Astrocyte (in vitro differentiated cells and primary cell): ENCODE data around the gene GRB10. TPM values are rescaled to one million over a fixed set of nuclear protein-coding genes. Genes with fewer than 3 reads are reported as not detected.

ENCODE experiments used
- DNase-seq: peaks from one replicate; pipeline ENCODE4 v3.0.0-alpha.2; 2010; ENCODE audit warnings: low read depth
- FAIRE-seq: peaks from 2 replicates; lab custom pipeline; 2011; peaks lifted over from hg19 to GRCh38; lab: Jason Lieb, UNC
- H2AFZ ChIP-seq: 2 replicates; pipeline ENCODE4 v1.6.0; 2012; ENCODE audit warnings: low read depth, low read length, inconsistent platforms
- H3K27ac ChIP-seq: 2 replicates; pipeline ENCODE4 v1.5.1; 2011; ENCODE audit warnings: low read depth, low read length, inconsistent platforms
- H3K27me3 ChIP-seq: 2 replicates; pipeline ENCODE4 v1.6.0; 2011; ENCODE audit warnings: low read length, inconsistent platforms; ENCODE audit not compliant: insufficient read depth
- H3K36me3 ChIP-seq: 2 replicates; pipeline ENCODE4 v1.5.1; 2011; ENCODE audit warnings: low read length, inconsistent platforms; ENCODE audit not compliant: insufficient read depth
- H3K4me1 ChIP-seq: 2 replicates; pipeline ENCODE4 v1.5.1; 2011; ENCODE audit warnings: low read length, inconsistent platforms; ENCODE audit not compliant: insufficient read depth
- H3K4me2 ChIP-seq: 2 replicates; pipeline ENCODE4 v1.6.0; 2012; ENCODE audit warnings: low read length, inconsistent platforms
- H3K4me3 ChIP-seq: 2 replicates; pipeline ENCODE4 v1.5.1; 2011; ENCODE audit warnings: low read depth, mild to moderate bottlenecking, low read length, inconsistent platforms; ENCODE audit not compliant: insufficient read depth
- H3K79me2 ChIP-seq: 2 replicates; pipeline ENCODE4 v1.6.0; 2012; ENCODE audit warnings: mild to moderate bottlenecking, low read length, inconsistent platforms; ENCODE audit not compliant: insufficient read depth
- H3K9ac ChIP-seq: 2 replicates; pipeline ENCODE4 v1.6.0; 2012; ENCODE audit warnings: mild to moderate bottlenecking, low read length, inconsistent platforms
- H3K9me3 ChIP-seq: 2 replicates; pipeline ENCODE4 v1.5.1; 2012; ENCODE audit warnings: low read depth, mild to moderate bottlenecking, low read length, inconsistent platforms; ENCODE audit not compliant: insufficient read depth
- H4K20me1 ChIP-seq: 2 replicates; pipeline ENCODE4 v1.6.0; 2012; ENCODE audit warnings: low read length, inconsistent platforms; ENCODE audit not compliant: insufficient read depth
- H3K27ac Mint-ChIP-seq: one replicate; pipeline ENCODE4 v1.8.0; 2021; ENCODE audit warnings: mild to moderate bottlenecking, mixed read lengths; ENCODE audit not compliant: unreplicated experiment
- H3K27me3 Mint-ChIP-seq: one replicate; pipeline ENCODE4 v1.8.0; 2021; ENCODE audit warnings: low read depth, mixed read lengths; ENCODE audit not compliant: unreplicated experiment
- H3K36me3 Mint-ChIP-seq: one replicate; pipeline ENCODE4 v1.8.0; 2021; ENCODE audit warnings: low read depth, mixed read lengths; ENCODE audit not compliant: unreplicated experiment
- H3K4me1 Mint-ChIP-seq: one replicate; pipeline ENCODE4 v1.8.0; 2021; ENCODE audit warnings: low read depth, mixed read lengths; ENCODE audit not compliant: unreplicated experiment
- H3K4me3 Mint-ChIP-seq: one replicate; pipeline ENCODE4 v1.8.0; 2021; ENCODE audit warnings: mild to moderate bottlenecking, moderate library complexity, mixed read lengths; ENCODE audit not compliant: unreplicated experiment
- H3K9me3 Mint-ChIP-seq: one replicate; pipeline ENCODE4 v1.8.0; 2021; ENCODE audit warnings: mild to moderate bottlenecking, mixed read lengths; ENCODE audit not compliant: unreplicated experiment
- EZH2 ChIP-seq: IDR thresholded peaks from 2 replicates; pipeline ENCODE4 v1.6.1; 2012; ENCODE audit warnings: mild to moderate bottlenecking, low read length, inconsistent platforms; ENCODE audit not compliant: insufficient read depth
- total RNA-seq: library from RNA; stranded (reverse); gene quantifications from 2 replicates; pipeline ENCODE4 v1.2.1, GENCODE V29; 2021
- TF ChIP-seq, protein P1 (sequence below): IDR thresholded peaks from 2 replicates; pipeline ENCODE4 v1.5.1; 2011; ENCODE audit warnings: low read depth, mild to moderate bottlenecking, inconsistent platforms, low read length, moderate library complexity; ENCODE audit not compliant: insufficient read depth

Gene GRB10
- total RNA-seq, 1 donor from 2014 or later, result 81.9 TPM

- no peaks in the 10 kb centered on the region for H3K4me1 ChIP-seq
- no peaks in the 10 kb centered on the region for H3K27me3 Mint-ChIP-seq
- H3K4me3 Mint-ChIP-seq, result no peak overlapping the region
- no peak for DNase-seq
- no peak overlapping the region for H3K9ac ChIP-seq
- H3K4me2 ChIP-seq, result no peak overlapping the region
- peaks cover 14% of the 10 kb centered on the region for H3K36me3 ChIP-seq
- peaks cover 28% of the 10 kb centered on the region for H3K79me2 ChIP-seq
- no peaks in the 10 kb centered on the region for H3K27me3 ChIP-seq
- no peaks in the 10 kb centered on the region for H3K9me3 ChIP-seq
- no peak overlapping the region for H3K4me3 ChIP-seq
- H3K4me1 Mint-ChIP-seq, result no peaks in the 10 kb centered on the region
- H3K27ac ChIP-seq, result no peak overlapping the region
- H3K9me3 Mint-ChIP-seq, result no peaks in the 10 kb centered on the region
- H3K27ac Mint-ChIP-seq, result no peak overlapping the region
- TF ChIP-seq, protein P1, sequence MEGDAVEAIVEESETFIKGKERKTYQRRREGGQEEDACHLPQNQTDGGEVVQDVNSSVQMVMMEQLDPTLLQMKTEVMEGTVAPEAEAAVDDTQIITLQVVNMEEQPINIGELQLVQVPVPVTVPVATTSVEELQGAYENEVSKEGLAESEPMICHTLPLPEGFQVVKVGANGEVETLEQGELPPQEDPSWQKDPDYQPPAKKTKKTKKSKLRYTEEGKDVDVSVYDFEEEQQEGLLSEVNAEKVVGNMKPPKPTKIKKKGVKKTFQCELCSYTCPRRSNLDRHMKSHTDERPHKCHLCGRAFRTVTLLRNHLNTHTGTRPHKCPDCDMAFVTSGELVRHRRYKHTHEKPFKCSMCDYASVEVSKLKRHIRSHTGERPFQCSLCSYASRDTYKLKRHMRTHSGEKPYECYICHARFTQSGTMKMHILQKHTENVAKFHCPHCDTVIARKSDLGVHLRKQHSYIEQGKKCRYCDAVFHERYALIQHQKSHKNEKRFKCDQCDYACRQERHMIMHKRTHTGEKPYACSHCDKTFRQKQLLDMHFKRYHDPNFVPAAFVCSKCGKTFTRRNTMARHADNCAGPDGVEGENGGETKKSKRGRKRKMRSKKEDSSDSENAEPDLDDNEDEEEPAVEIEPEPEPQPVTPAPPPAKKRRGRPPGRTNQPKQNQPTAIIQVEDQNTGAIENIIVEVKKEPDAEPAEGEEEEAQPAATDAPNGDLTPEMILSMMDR, result no peak
- no peak for TF ChIP-seq EZH2
- peaks cover 15% of the 10 kb centered on the region for H3K36me3 Mint-ChIP-seq
- H4K20me1 ChIP-seq, result peaks cover 74% of the 10 kb centered on the region
- H2AFZ ChIP-seq, result no peak overlapping the region
- no peak for FAIRE-seq
Observed at GRCh38 chr7:50621206-50621605, 161.5 kb downstream of the GRB10 start.

DNA sequence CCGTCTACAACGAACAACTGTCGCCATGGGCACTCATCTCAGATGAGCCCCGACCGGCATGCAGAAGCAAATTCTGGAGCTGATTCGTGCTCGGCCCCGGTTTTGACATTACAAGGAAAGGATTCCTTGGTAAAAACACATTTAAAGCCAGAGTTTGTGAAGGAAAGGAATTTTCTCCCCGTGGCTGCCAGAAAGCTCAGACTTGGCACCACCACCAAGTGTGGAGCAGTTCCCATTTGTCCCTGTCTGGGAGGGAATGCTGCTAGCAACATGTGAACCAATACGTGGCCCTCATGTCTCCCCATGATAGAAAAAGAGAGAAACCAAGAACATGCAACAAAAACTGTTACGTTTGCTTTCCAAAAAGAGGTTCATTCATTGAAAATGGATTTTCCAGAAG, 162.3 kb downstream of the GRB10 start:
- Histone ChIP-seq H3K27me3 (no peaks in the 10 kb centered on the region), H4K20me1 (peaks cover 76% of the 10 kb centered on the region), H3K4me3 (no peak overlapping the region), H2AFZ (no peak overlapping the region), H3K4me1 (no peaks in the 10 kb centered on the region), H3K27ac (no peak overlapping the region), H3K79me2 (peaks cover 26% of the 10 kb centered on the region), H3K9me3 (no peaks in the 10 kb centered on the region), H3K36me3 (peaks cover 11% of the 10 kb centered on the region), H3K4me2 (no peak overlapping the region), H3K9ac (no peak overlapping the region)
- no peak overlapping the region for H3K27ac Mint-ChIP-seq
- no peak for FAIRE-seq
- no peak for TF ChIP-seq EZH2
- TF ChIP-seq, protein P1, result no peak
- H3K36me3 Mint-ChIP-seq, result peaks cover 15% of the 10 kb centered on the region
- peak; percentile 20 for DNase-seq
- H3K4me1 Mint-ChIP-seq, result no peaks in the 10 kb centered on the region
- H3K9me3 Mint-ChIP-seq, result no peaks in the 10 kb centered on the region
- H3K4me3 Mint-ChIP-seq, result no peak overlapping the region
- no peaks in the 10 kb centered on the region for H3K27me3 Mint-ChIP-seq

DNA sequence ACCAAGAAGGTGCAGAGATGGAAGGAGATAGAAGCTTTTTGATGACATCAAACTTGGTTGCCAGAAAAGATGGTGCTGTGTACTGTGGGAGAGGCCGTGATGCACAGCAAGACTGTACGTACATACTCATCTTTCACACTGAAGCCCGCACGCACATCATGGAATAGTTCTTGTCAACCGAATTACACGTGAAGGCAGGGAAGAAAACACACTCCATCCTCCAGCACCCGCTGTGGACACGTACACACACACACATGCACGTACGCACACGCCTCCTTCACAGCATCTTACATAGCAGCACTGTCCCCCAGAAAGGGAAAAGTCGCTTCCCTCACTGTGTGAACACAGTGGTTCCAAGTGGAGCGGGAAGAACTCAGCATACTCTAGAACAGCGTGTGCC, 163.0 kb downstream of the GRB10 start:
- H4K20me1 ChIP-seq, result peaks cover 81% of the 10 kb centered on the region
- peaks cover 15% of the 10 kb centered on the region for H3K36me3 ChIP-seq
- Mint-ChIP-seq H3K27me3 (no peaks in the 10 kb centered on the region), H3K36me3 (peaks cover 15% of the 10 kb centered on the region), H3K27ac (no peak overlapping the region), H3K9me3 (no peaks in the 10 kb centered on the region), H3K4me3 (no peak overlapping the region), H3K4me1 (no peaks in the 10 kb centered on the region)
- no peak overlapping the region for H3K4me3 ChIP-seq
- H3K79me2 ChIP-seq, result peaks cover 24% of the 10 kb centered on the region
- DNase-seq (no peak), FAIRE-seq (no peak)
- no peak overlapping the region for H3K9ac ChIP-seq
- no peaks in the 10 kb centered on the region for H3K4me1 ChIP-seq
- no peaks in the 10 kb centered on the region for H3K27me3 ChIP-seq
- TF ChIP-seq EZH2, result no peak
- TF ChIP-seq, protein P1, result no peak
- H3K27ac ChIP-seq, result no peak overlapping the region
- H2AFZ ChIP-seq, result no peak overlapping the region
- no peak overlapping the region for H3K4me2 ChIP-seq
- H3K9me3 ChIP-seq, result no peaks in the 10 kb centered on the region
